Parathyroid adenoma (tissue), 2 donors: ENCODE data around the gene PBX1.

ENCODE experiments used
- H2AFZ ChIP-seq: fragments of 300-600 bp; sonication (generic); one replicate; pipeline ENCODE4 v1.7.0; 2017; ENCODE audit warnings: antibody characterized with exemption, mild to moderate bottlenecking
- H3K27ac ChIP-seq: fragments of 300-600 bp; sonication (generic); one replicate; pipeline ENCODE4 v1.7.0; 2017
- H3K27me3 ChIP-seq: fragments of 300-600 bp; sonication (generic); one replicate; pipeline ENCODE4 v1.7.0; 2017; ENCODE audit warnings: low read length; ENCODE audit not compliant: control insufficient read depth, insufficient read depth
- H3K36me3 ChIP-seq: fragments of 300-600 bp; sonication (generic); one replicate; pipeline ENCODE4 v1.7.0; 2017; ENCODE audit warnings: low read length; ENCODE audit not compliant: control insufficient read depth, insufficient read depth
- H3K4me1 ChIP-seq: fragments of 300-600 bp; sonication (generic); one replicate; pipeline ENCODE4 v1.7.0; 2017; ENCODE audit warnings: control low read depth
- H3K4me2 ChIP-seq: fragments of 300-600 bp; sonication (generic); one replicate; pipeline ENCODE4 v1.7.0; 2017; ENCODE audit warnings: low read length
- H3K4me3 ChIP-seq: fragments of 300-600 bp; sonication (generic); one replicate; pipeline ENCODE4 v1.7.0; 2017; ENCODE audit warnings: low read depth, low read length
- H3K79me2 ChIP-seq: fragments of 300-600 bp; sonication (generic); one replicate; pipeline ENCODE4 v1.7.0; 2017; ENCODE audit warnings: control low read depth
- H3K9ac ChIP-seq: fragments of 300-600 bp; sonication (generic); one replicate; pipeline ENCODE4 v1.7.0; 2017; ENCODE audit warnings: mild to moderate bottlenecking
- H3K9me3 ChIP-seq: fragments of 300-600 bp; sonication (generic); one replicate; pipeline ENCODE4 v1.7.0; 2017; ENCODE audit warnings: low read length; ENCODE audit not compliant: control insufficient read depth
- CTCF ChIP-seq: fragments of 300-600 bp; sonication (generic); IDR thresholded peaks from one replicate; pipeline ENCODE4 v1.7.0; 2017; ENCODE audit warnings: antibody characterized with exemption, mild to moderate bottlenecking
- donor health status: primary hyperparathyroidism.

Gene PBX1

GRCh38 chr1:164562947-164563520 is 4.0 kb downstream of the PBX1 start:
- Histone ChIP-seq H3K79me2 (peaks cover 12% of the 10 kb centered on the region), H3K36me3 (no peaks in the 10 kb centered on the region), H3K4me2 (peak overlapping the region; percentile 32), H3K9ac (no peak overlapping the region), H2AFZ (no peak overlapping the region), H3K27me3 (no peaks in the 10 kb centered on the region), H3K4me1 (peaks cover 3% of the 10 kb centered on the region), H3K4me3 (peak overlapping the region; percentile 31), H3K27ac (no peak overlapping the region), H3K9me3 (no peaks in the 10 kb centered on the region)
- TF ChIP-seq CTCF: no peak

- Histone ChIP-seq H3K4me3 (peak overlapping the region; percentile 17), H3K9me3 (no peaks in the 10 kb centered on the region), H3K9ac (no peak overlapping the region)
Observed at GRCh38 chr1:164563721-164564360, 4.9 kb downstream of the PBX1 start.

GRCh38 chr1:164564378-164564777 is 5.4 kb downstream of the PBX1 start:
- Histone ChIP-seq H3K4me1 (peaks cover 2% of the 10 kb centered on the region), H3K79me2 (peaks cover 12% of the 10 kb centered on the region), H3K9me3 (no peaks in the 10 kb centered on the region), H3K9ac (no peak overlapping the region), H3K4me3 (no peak overlapping the region), H2AFZ (no peak overlapping the region), H3K4me2 (no peak overlapping the region), H3K27me3 (no peaks in the 10 kb centered on the region), H3K27ac (no peak overlapping the region), H3K36me3 (no peaks in the 10 kb centered on the region)
- TF ChIP-seq CTCF: no peak

More at GRCh38 chr1:164563721-164564360, 4.9 kb downstream of the PBX1 start:
- Histone ChIP-seq H3K79me2 (peaks cover 12% of the 10 kb centered on the region), H3K27me3 (no peaks in the 10 kb centered on the region), H3K27ac (no peak overlapping the region), H3K36me3 (no peaks in the 10 kb centered on the region), H2AFZ (no peak overlapping the region), H3K4me1 (peaks cover 2% of the 10 kb centered on the region), H3K4me2 (peak overlapping the region; percentile 32)
- no peak for TF ChIP-seq CTCF

GRCh38 chr1:164565357-164565756 is 6.4 kb downstream of the PBX1 start:
- Histone ChIP-seq H3K9me3 (no peaks in the 10 kb centered on the region), H3K4me3 (no peak overlapping the region), H3K4me2 (no peak overlapping the region), H3K27ac (no peak overlapping the region), H3K9ac (no peak overlapping the region), H3K4me1 (peaks cover 2% of the 10 kb centered on the region), H2AFZ (no peak overlapping the region), H3K79me2 (peaks cover 12% of the 10 kb centered on the region), H3K27me3 (no peaks in the 10 kb centered on the region), H3K36me3 (no peaks in the 10 kb centered on the region)
- no peak for TF ChIP-seq CTCF

GRCh38 chr1:164567774-164568173 is 8.8 kb downstream of the PBX1 start:
- Histone ChIP-seq H3K4me2 (no peak overlapping the region), H3K36me3 (no peaks in the 10 kb centered on the region), H3K9me3 (no peaks in the 10 kb centered on the region), H3K4me1 (peaks cover 2% of the 10 kb centered on the region), H3K79me2 (peaks cover 25% of the 10 kb centered on the region), H3K9ac (no peak overlapping the region), H3K27me3 (no peaks in the 10 kb centered on the region), H3K4me3 (no peak overlapping the region), H3K27ac (no peak overlapping the region), H2AFZ (no peak overlapping the region)
- TF ChIP-seq CTCF: no peak
